K562 (cell line): ENCODE data around the gene TTC28. TPM values are rescaled to one million over a fixed set of nuclear protein-coding genes. Genes with fewer than 3 reads are reported as not detected.

Experiments
- ATAC-seq: fragments of 200-7000 bp; cut with Tn5 transposase; 3 replicates; pipeline ENCODE4 v1.9.1; 2020; ENCODE audit warnings: moderate library complexity
- BruUV-seq: library from RNA; stranded (reverse); fragments of 400-500 nt; replicated peaks from 2 replicates; lab custom pipeline; 2021; lab: Mats Ljungman, UMichigan
- CTCF ChIA-PET: fragments of 300-600 bp; formaldehyde crosslinking; extraction: SDS; loops from one replicate; lab custom pipeline; 2021; ENCODE audit warnings: low intra/inter-chr PET ratio; lab: Yijun Ruan, JAX
- POLR2A ChIA-PET: fragments of 300-600, 350-650 bp; sonication (Branson Sonifier 250); formaldehyde crosslinking; extraction: SDS; loops from one replicate; lab custom pipeline; 2021; ENCODE audit warnings: antibody characterized with exemption, inconsistent platforms; lab: Yijun Ruan, JAX
- DNase-seq, 4 experiments: peaks; one replicate each; pipeline versions ENCODE4 v3.0.0 to v3.0.0-alpha.2; 2011 to 2018; ENCODE audit warnings: low spot score in 3 of 4, mixed read lengths in 3 of 4; ENCODE audit errors: extremely low read depth in 1 of 4
- FAIRE-seq: peaks from 2 replicates; lab custom pipeline; 2011; peaks lifted over from hg19 to GRCh38; lab: Jason Lieb, UNC
- H2AFZ ChIP-seq: 2 replicates; pipeline ENCODE4 v1.6.0; 2011; ENCODE audit warnings: low read depth, low read length, control low read depth, inconsistent platforms
- H3K27ac ChIP-seq: fragments of 200-600 bp; 3 replicates; pipeline ENCODE4 v1.8.0; 2011; ENCODE audit warnings: low read depth, mild to moderate bottlenecking, control low read depth, inconsistent platforms, low read length, moderate library complexity, mixed read lengths; ENCODE audit errors: extremely low read depth
- H3K27me3 ChIP-seq, 2 experiments: fragments of 300-600 bp in 1 of 2; 2 replicates in 1 of 2; 3 replicates in 1 of 2; pipeline versions ENCODE4 v1.6.0 to v1.8.0; 2011; ENCODE audit warnings: inconsistent platforms in 2 of 2, low read length in 2 of 2, mild to moderate bottlenecking in 1 of 2, mixed read lengths in 1 of 2, moderate library complexity in 1 of 2; ENCODE audit not compliant: control insufficient read depth in 2 of 2, insufficient read depth in 2 of 2
- H3K36me3 ChIP-seq: fragments of 300-600 bp; 3 replicates; pipeline ENCODE4 v1.8.0; 2011; ENCODE audit warnings: mild to moderate bottlenecking, low read length, inconsistent platforms; ENCODE audit not compliant: control insufficient read depth, insufficient read depth
- H3K4me1 ChIP-seq, 2 experiments: fragments of 200-600 bp in 1 of 2; replicated peaks in 1 of 2; 2 replicates in 1 of 2; 3 replicates in 1 of 2; pipeline versions ENCODE4 v1.5.1 to v1.8.0; 2011; ENCODE audit warnings: inconsistent platforms in 2 of 2, low read length in 2 of 2, mild to moderate bottlenecking in 1 of 2, mixed read lengths in 1 of 2, moderate library complexity in 1 of 2; ENCODE audit not compliant: control insufficient read depth in 2 of 2, insufficient read depth in 2 of 2
- H3K4me2 ChIP-seq: 2 replicates; pipeline ENCODE4 v1.6.1; 2011; ENCODE audit warnings: low read length, control low read depth, inconsistent platforms, mixed read lengths; ENCODE audit not compliant: insufficient read depth
- H3K4me3 ChIP-seq: fragments of 200-600 bp; sonication (generic), shearing (Covaris generic); 2 replicates; pipeline ENCODE4 v1.5.1; 2016; ENCODE audit warnings: control low read depth, inconsistent platforms
- H3K79me2 ChIP-seq: fragments of 200-600 bp; 3 replicates; pipeline ENCODE4 v1.8.0; 2011; ENCODE audit warnings: low read length, inconsistent platforms; ENCODE audit not compliant: control insufficient read depth, insufficient read depth
- H3K9ac ChIP-seq, 2 experiments: 2 replicates each; pipeline versions ENCODE4 v1.6.0 to v1.6.1; 2011; ENCODE audit warnings: low read depth in 2 of 2, low read length in 2 of 2, control low read depth in 1 of 2, inconsistent platforms in 1 of 2, mild to moderate bottlenecking in 1 of 2, mixed read lengths in 1 of 2; ENCODE audit not compliant: insufficient read depth in 1 of 2
- H3K9me1 ChIP-seq: one replicate; pipeline ENCODE4 v1.6.0; 2011; ENCODE audit warnings: inconsistent platforms, mild to moderate bottlenecking, low read length, moderate library complexity; ENCODE audit not compliant: control insufficient read depth, insufficient read depth
- H3K9me3 ChIP-seq: replicated peaks from 2 replicates; pipeline ENCODE4 v1.5.1; 2011; ENCODE audit warnings: low read depth, low read length, inconsistent platforms; ENCODE audit not compliant: control insufficient read depth, insufficient read depth
- H4K20me1 ChIP-seq: replicated peaks from 2 replicates; pipeline ENCODE4 v1.6.1; 2011; ENCODE audit warnings: low read length, inconsistent platforms, mixed read lengths; ENCODE audit not compliant: control insufficient read depth, insufficient read depth
- ASH1L ChIP-seq: fragments of 450-650 bp; IDR thresholded peaks from 2 replicates; pipeline ENCODE4 v1.6.1; 2018; ENCODE audit warnings: borderline replicate concordance, mild to moderate bottlenecking, low read depth; ENCODE audit not compliant: partially characterized antibody
- KDM2B ChIP-seq: fragments of 250-450 bp; sonication (Bioruptor Pico); IDR thresholded peaks from 2 replicates; pipeline ENCODE4 v1.8.0; 2021; ENCODE audit warnings: mild to moderate bottlenecking, moderate library complexity
- MCM2 ChIP-seq: fragments of 450-650 bp; IDR thresholded peaks from 2 replicates; pipeline ENCODE4 v1.6.1; 2017; ENCODE audit warnings: low read depth, mild to moderate bottlenecking
- NCOA1 ChIP-seq: fragments of 450-650 bp; IDR thresholded peaks from 2 replicates; pipeline ENCODE4 v1.6.1; 2016; ENCODE audit warnings: low read depth
- PHF20 ChIP-seq: fragments of 450-650 bp; IDR thresholded peaks from 2 replicates; pipeline ENCODE4 v1.6.1; 2018; ENCODE audit not compliant: partially characterized antibody
- RUNX1 ChIP-seq: sonication (generic); IDR thresholded peaks from 2 replicates; pipeline ENCODE4 v1.6.1; 2016; ENCODE audit warnings: antibody characterized with exemption, low read depth
- SAP30 ChIP-seq: fragments of 200-600 bp; sonication (generic); IDR thresholded peaks from 2 replicates; pipeline ENCODE4 v1.6.1; 2012; ENCODE audit warnings: borderline replicate concordance, low read depth, mild to moderate bottlenecking, moderate library complexity, low read length, control low read depth, inconsistent platforms; ENCODE audit not compliant: insufficient read depth, poor library complexity, severe bottlenecking
- SMC3 ChIP-seq: conservative IDR thresholded peaks from 2 replicates; pipeline ENCODE4 v1.6.1; 2011; ENCODE audit warnings: low read depth, low read length, improper control_type of control experiment; ENCODE audit not compliant: insufficient read depth
- ZNF584 ChIP-seq: fragments of 200-800 bp; sonication (Bioruptor generic); IDR thresholded peaks from 2 replicates; pipeline ENCODE4 v1.6.1; 2016; ENCODE audit warnings: low read depth, mild to moderate bottlenecking, missing genetic modification characterization, missing compliant biosample characterization
- ZNF717 ChIP-seq: fragments of 250-450 bp; sonication (Bioruptor Pico); IDR thresholded peaks from 2 replicates; pipeline ENCODE4 v1.5.0; 2021
- WGBS: fragments of 100-300 bp; shearing (Covaris generic); methylation state at CpG from one replicate; pipeline ENCODE4 v1.1.6; 2016; ENCODE audit warnings: low coverage, mixed read lengths; ENCODE audit not compliant: insufficient coverage; ENCODE audit errors: missing lambda C conversion rate; 5-methylcytosine and 5-hydroxymethylcytosine counted together
- in situ Hi-C: fragments of 300-500 bp; cut with MboI; formaldehyde crosslinking; loops from 4 replicates; pipeline ENCODE4 v1.15.0; 2018; ENCODE audit warnings: inconsistent platforms, mixed read lengths
- intact Hi-C: fragments of 100-400 bp; cut with micrococcal nuclease; formaldehyde crosslinking; loops from 2 replicates; pipeline ENCODE4 v1.14.2; 2022
- polyA plus RNA-seq, 8 experiments: library from polyadenylated mRNA; depleted of rRNA in 4 of 8; stranded (reverse) in 5 of 8; unstranded in 3 of 8; fragments of >200 nt; fragmentation: Nextera tagmentation in 2 of 8; fragmentation: Illumina TruSeq in 1 of 8; extraction: Ambion mirVana in 2 of 8; extraction: Trizol in 1 of 8; gene quantifications; 2 replicates each; pipeline versions ENCODE4 v1.2.1 to v1.2.3, GENCODE V29; 2011 to 2014; ENCODE audit warnings: inconsistent platforms in 1 of 8, missing spikeins in 1 of 8
- total RNA-seq, 7 experiments: library from RNA; depleted of rRNA in 6 of 7; stranded (reverse); fragments of >200 nt in 6 of 7; fragmentation: Illumina TruSeq in 2 of 7; extraction: Trizol in 2 of 7; gene quantifications; 2 replicates each; pipeline versions ENCODE4 v1.2.1 to v1.2.3, GENCODE V29; 2011 to 2021; ENCODE audit warnings: low replicate concordance in 1 of 7
- TF ChIP-seq, protein P1 (sequence below), 2 experiments: fragments of 450-650 bp; formaldehyde crosslinking in 1 of 2; IDR thresholded peaks; 2 replicates each; pipeline versions ENCODE4 v1.4.0 to v1.6.1; 2014 to 2020; ENCODE audit warnings: mild to moderate bottlenecking in 2 of 2, borderline replicate concordance in 1 of 2, low read depth in 1 of 2

The TTC28 gene
- total and polyA plus RNA-seq, 9 of the 15 experiments (the other 6 are each of a cell fraction or from before 2014, with no cell fraction given) = 0.22 to 10.7 (median 3.1) TPM

DNA sequence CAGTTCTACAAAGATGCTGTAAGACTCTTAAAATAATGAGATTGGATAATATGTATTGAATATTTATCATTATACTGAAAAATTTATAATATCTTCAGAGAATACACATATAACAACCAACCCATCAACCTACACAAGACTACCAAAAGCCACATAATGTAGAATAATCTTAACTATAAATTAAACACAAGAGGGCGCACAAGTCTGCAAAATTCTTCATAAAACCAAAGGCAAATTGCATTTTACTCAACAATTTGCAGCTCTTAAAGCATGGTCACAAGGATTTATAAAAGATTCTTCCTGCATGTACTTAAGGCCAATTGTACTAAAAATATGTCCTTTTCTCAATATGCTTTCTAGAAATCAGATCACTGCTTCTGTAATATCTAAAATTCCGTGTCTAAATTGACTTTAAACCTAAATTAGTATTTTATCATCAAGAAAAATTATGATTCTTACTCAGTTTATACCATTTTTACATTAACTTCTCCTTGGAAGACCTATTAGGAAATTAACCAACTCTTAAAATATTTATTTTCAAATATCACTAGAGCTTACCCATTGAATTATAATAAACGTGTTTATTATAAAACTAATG lies 79.0 kb downstream of the TTC28 start:
- intact Hi-C loops = loop anchor here (1.0 to 10.0 kb wide), 4 partner anchors 74 to 644 kb away; partner anchors contain the start of gene TTC28
- BruUV-seq = no TSS peak
- in situ Hi-C loops = loop anchor here (5.0 kb wide), 3 partner anchors 232 to 548 kb away; no protein-coding TSS in a partner anchor
- TF ChIP-seq NCOA1 (no peak), KDM2B (CRISPR knock-in tag) (no peak), ZNF717 (CRISPR knock-in tag) (no peak), SMC3 (no peak; the same call in 1 of the 2 replicates), MCM2 (no peak), SAP30 (no peak), PHF20 (no peak), ASH1L (no peak), RUNX1 (no peak), ZNF584 (CRISPR knock-in tag) (no peak)
- TF ChIP-seq, protein P1, sequence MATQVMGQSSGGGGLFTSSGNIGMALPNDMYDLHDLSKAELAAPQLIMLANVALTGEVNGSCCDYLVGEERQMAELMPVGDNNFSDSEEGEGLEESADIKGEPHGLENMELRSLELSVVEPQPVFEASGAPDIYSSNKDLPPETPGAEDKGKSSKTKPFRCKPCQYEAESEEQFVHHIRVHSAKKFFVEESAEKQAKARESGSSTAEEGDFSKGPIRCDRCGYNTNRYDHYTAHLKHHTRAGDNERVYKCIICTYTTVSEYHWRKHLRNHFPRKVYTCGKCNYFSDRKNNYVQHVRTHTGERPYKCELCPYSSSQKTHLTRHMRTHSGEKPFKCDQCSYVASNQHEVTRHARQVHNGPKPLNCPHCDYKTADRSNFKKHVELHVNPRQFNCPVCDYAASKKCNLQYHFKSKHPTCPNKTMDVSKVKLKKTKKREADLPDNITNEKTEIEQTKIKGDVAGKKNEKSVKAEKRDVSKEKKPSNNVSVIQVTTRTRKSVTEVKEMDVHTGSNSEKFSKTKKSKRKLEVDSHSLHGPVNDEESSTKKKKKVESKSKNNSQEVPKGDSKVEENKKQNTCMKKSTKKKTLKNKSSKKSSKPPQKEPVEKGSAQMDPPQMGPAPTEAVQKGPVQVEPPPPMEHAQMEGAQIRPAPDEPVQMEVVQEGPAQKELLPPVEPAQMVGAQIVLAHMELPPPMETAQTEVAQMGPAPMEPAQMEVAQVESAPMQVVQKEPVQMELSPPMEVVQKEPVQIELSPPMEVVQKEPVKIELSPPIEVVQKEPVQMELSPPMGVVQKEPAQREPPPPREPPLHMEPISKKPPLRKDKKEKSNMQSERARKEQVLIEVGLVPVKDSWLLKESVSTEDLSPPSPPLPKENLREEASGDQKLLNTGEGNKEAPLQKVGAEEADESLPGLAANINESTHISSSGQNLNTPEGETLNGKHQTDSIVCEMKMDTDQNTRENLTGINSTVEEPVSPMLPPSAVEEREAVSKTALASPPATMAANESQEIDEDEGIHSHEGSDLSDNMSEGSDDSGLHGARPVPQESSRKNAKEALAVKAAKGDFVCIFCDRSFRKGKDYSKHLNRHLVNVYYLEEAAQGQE (IDR thresholded peaks at IDR 0.05; ENCODE audit: borderline replicate concordance) = peak; percentile 65; the same call in 1 of the 2 replicates
- TF ChIP-seq, protein P1 (CRISPR knock-in tag; IDR thresholded peaks at IDR 0.05; ENCODE audit: low read depth) = no peak

More for the DNA sequence above, 79.0 kb downstream of the TTC28 start:
- FAIRE-seq (peak; percentile 61), DNase-seq (peak; percentile 5 to 48 (median 19)), ATAC-seq (peak; percentile 57)
- H3K36me3 ChIP-seq = no peaks in the 10 kb centered on the region
- H3K4me3 ChIP-seq = no peak overlapping the region
- no peak overlapping the region for H3K4me2 ChIP-seq
- no peak overlapping the region for H2AFZ ChIP-seq
- no peaks in the 10 kb centered on the region for H3K27me3 ChIP-seq
- H3K9me1 ChIP-seq = no peaks in the 10 kb centered on the region
- H3K79me2 ChIP-seq = no peaks in the 10 kb centered on the region
- H4K20me1 ChIP-seq = no peaks in the 10 kb centered on the region
- H3K9me3 ChIP-seq = no peaks in the 10 kb centered on the region
- no peak overlapping the region for H3K9ac ChIP-seq
- CTCF ChIA-PET = interaction anchor here (0.6 to 2.3 kb wide), 7 partner anchors 110 to 723 kb away, joined by 3 to 22 read pairs (median 4); no protein-coding TSS in a partner anchor
- POLR2A ChIA-PET = interaction anchor here (0.9 to 1.6 kb wide), 2 partner anchors 200 to 218 kb away, joined by 4 to 5 read pairs; partner anchors contain the start of gene XBP1
- no peak overlapping the region for H3K27ac ChIP-seq
- H3K4me1 ChIP-seq = no peaks in the 10 kb centered on the region
- WGBS = 55% methylated on average over 3 of the region's 3 CpGs
